ENCODE results near the gene PRORP.

Gene PRORP

GRCh38 chr14:35134329-35135123 is 12.2 kb downstream of the PRORP start:
- no peak for DNase-seq (ENCODE audit: low spot score)
- TF ChIP-seq CTCF (IDR thresholded peaks at IDR 0.05; ENCODE audit: extremely low read depth, insufficient read depth, missing control alignments), result no peak
- in situ Hi-C loops (cut with MboI; ENCODE audit: low pct_unique_long_range_greater_than_20kb, low sequenced_read_pairs, unreplicated experiment), result loop anchor here (25.0 kb wide), 1 partner anchor 678 kb away; the partner anchor contains the start of gene RALGAPA1

GRCh38 chr14:35138585-35138984 is 16.2 kb downstream of the PRORP start:
- DNase-seq (ENCODE audit: low spot score), result no peak
- TF ChIP-seq CTCF (IDR thresholded peaks at IDR 0.05; ENCODE audit: extremely low read depth, insufficient read depth, missing control alignments), result no peak

GRCh38 chr14:35140718-35141581 is 18.6 kb downstream of the PRORP start:
- DNase-seq (ENCODE audit: low spot score), result no peak
- peak; percentile 45 for TF ChIP-seq CTCF (IDR thresholded peaks at IDR 0.05; ENCODE audit: extremely low read depth, insufficient read depth, missing control alignments)
- in situ Hi-C loops (cut with MboI; ENCODE audit: low pct_unique_long_range_greater_than_20kb, low sequenced_read_pairs, unreplicated experiment), result loop anchor here (25.0 kb wide), 1 partner anchor 671 kb away; the partner anchor contains the start of gene RALGAPA1

More at GRCh38 chr14:35138585-35138984, 16.2 kb downstream of the PRORP start:
- in situ Hi-C loops (cut with MboI; ENCODE audit: low pct_unique_long_range_greater_than_20kb, low sequenced_read_pairs, unreplicated experiment), result loop anchor here (25.0 kb wide), 1 partner anchor 674 kb away; the partner anchor contains the start of gene RALGAPA1

GRCh38 chr14:35144029-35144428 is 21.7 kb downstream of the PRORP start:
- in situ Hi-C loops (cut with MboI; ENCODE audit: low pct_unique_long_range_greater_than_20kb, low sequenced_read_pairs, unreplicated experiment), result loop anchor here (25.0 kb wide), 1 partner anchor 668 kb away; the partner anchor contains the start of gene RALGAPA1
- TF ChIP-seq CTCF (IDR thresholded peaks at IDR 0.05; ENCODE audit: extremely low read depth, insufficient read depth, missing control alignments), result no peak
- no peak for DNase-seq (ENCODE audit: low spot score)

GRCh38 chr14:35146711-35147149 is 24.4 kb downstream of the PRORP start:
- no peak for TF ChIP-seq CTCF (IDR thresholded peaks at IDR 0.05; ENCODE audit: extremely low read depth, insufficient read depth, missing control alignments)
- no peak for DNase-seq (ENCODE audit: low spot score)
- in situ Hi-C loops (cut with MboI; ENCODE audit: low pct_unique_long_range_greater_than_20kb, low sequenced_read_pairs, unreplicated experiment), result loop anchor here (5.0 to 25.0 kb wide), 2 partner anchors 266 to 666 kb away; partner anchors contain the start of gene RALGAPA1

GRCh38 chr14:35147186-35147585 is 24.8 kb downstream of the PRORP start:
- TF ChIP-seq CTCF (IDR thresholded peaks at IDR 0.05; ENCODE audit: extremely low read depth, insufficient read depth, missing control alignments), result no peak
- in situ Hi-C loops (cut with MboI; ENCODE audit: low pct_unique_long_range_greater_than_20kb, low sequenced_read_pairs, unreplicated experiment), result loop anchor here (5.0 to 25.0 kb wide), 2 partner anchors 265 to 665 kb away; partner anchors contain the start of gene RALGAPA1

More at GRCh38 chr14:35147186-35147585, 24.8 kb downstream of the PRORP start:
- no peak for DNase-seq (ENCODE audit: low spot score)
